SK-N-SH (cell line): ENCODE measurements around the gene STRN3. TPM values are rescaled to one million over a fixed set of nuclear protein-coding genes. Genes with fewer than 3 reads are reported as not detected.

Source experiments
- CTCF ChIA-PET: fragments of 300-600, 350-600 bp; formaldehyde crosslinking; extraction: SDS; loops from one replicate; lab custom pipeline; 2021; lab: Yijun Ruan, JAX
- POLR2A ChIA-PET: fragments of 350-600 bp; sonication (Branson Sonifier 250); formaldehyde crosslinking; extraction: SDS; loops from one replicate; lab custom pipeline; 2020; ENCODE audit warnings: antibody characterized with exemption, inconsistent platforms; lab: Yijun Ruan, JAX
- DNase-seq: peaks from one replicate; pipeline ENCODE4 v3.0.0; 2012
- H2AFZ ChIP-seq: fragments of 200-600 bp; sonication (generic); 2 replicates; pipeline ENCODE4 v1.8.1; 2016; ENCODE audit warnings: antibody characterized with exemption, mild to moderate bottlenecking, low read depth
- H3F3A ChIP-seq: fragments of 200-600 bp; sonication (generic); replicated peaks from 2 replicates; pipeline ENCODE3; 2016; ENCODE audit warnings: antibody characterized with exemption, mild to moderate bottlenecking; ENCODE audit not compliant: insufficient read depth
- H3K27ac ChIP-seq, 2 experiments: fragments of 200-500 bp in 1 of 2; fragments of 200-600 bp in 1 of 2; sonication (Bioruptor generic) in 1 of 2; sonication (generic), shearing (Covaris generic) in 1 of 2; 2 replicates each; pipeline versions ENCODE4 v1.5.1 to v1.6.1; 2014 to 2016; ENCODE audit warnings: low read depth in 2 of 2, inconsistent platforms in 1 of 2, low read length in 1 of 2, mild to moderate bottlenecking in 1 of 2, mixed read lengths in 1 of 2
- H3K27me3 ChIP-seq: fragments of 200-600 bp; sonication (generic), shearing (Covaris generic); 2 replicates; pipeline ENCODE4 v1.6.1; 2016; ENCODE audit warnings: mixed run types; ENCODE audit not compliant: insufficient read depth
- H3K36me3 ChIP-seq, 2 experiments: fragments of 200-500 bp in 1 of 2; fragments of 200-600 bp in 1 of 2; sonication (Bioruptor generic) in 1 of 2; sonication (generic) in 1 of 2; replicated peaks in 1 of 2; 2 replicates each; pipeline versions ENCODE3 to v1.5.1; 2014 to 2016; ENCODE audit warnings: low read length in 1 of 2, mild to moderate bottlenecking in 1 of 2; ENCODE audit not compliant: insufficient read depth in 2 of 2, control insufficient read depth in 1 of 2
- H3K4me1 ChIP-seq, 2 experiments: fragments of 200-500 bp in 1 of 2; fragments of 200-600 bp in 1 of 2; sonication (Bioruptor generic) in 1 of 2; sonication (generic), shearing (Covaris generic) in 1 of 2; 2 replicates each; pipeline versions ENCODE4 v1.5.1 to v1.6.1; 2014 to 2016; ENCODE audit warnings: low read depth in 1 of 2, low read length in 1 of 2, mixed run types in 1 of 2; ENCODE audit not compliant: insufficient read depth in 2 of 2, control insufficient read depth in 1 of 2
- H3K4me2 ChIP-seq: fragments of 200-600 bp; sonication (generic), shearing (Covaris generic); 2 replicates; pipeline ENCODE4 v1.6.1; 2017; ENCODE audit warnings: mixed run types
- H3K4me3 ChIP-seq, 2 experiments: fragments of 200-500 bp in 1 of 2; fragments of 200-600 bp in 1 of 2; sonication (Bioruptor generic) in 1 of 2; sonication (generic), shearing (Covaris generic) in 1 of 2; 2 replicates each; pipeline versions ENCODE4 v1.5.1 to v1.8.1; 2014 to 2016; ENCODE audit warnings: low read depth in 2 of 2, inconsistent platforms in 1 of 2, low read length in 1 of 2, mild to moderate bottlenecking in 1 of 2, mixed read lengths in 1 of 2, moderate library complexity in 1 of 2
- H3K79me2 ChIP-seq: fragments of 200-600 bp; sonication (generic); 2 replicates; pipeline ENCODE4 v1.8.1; 2017; ENCODE audit warnings: mild to moderate bottlenecking; ENCODE audit not compliant: insufficient read depth
- H3K9ac ChIP-seq: fragments of 200-600 bp; sonication (generic); 2 replicates; pipeline ENCODE4 v1.6.1; 2017; ENCODE audit warnings: mixed run types
- H3K9me2 ChIP-seq: fragments of 200-600 bp; sonication (generic); 2 replicates; pipeline ENCODE4 v1.6.1; 2017; ENCODE audit warnings: mixed run types
- H3K9me3 ChIP-seq: fragments of 200-600 bp; sonication (generic); 2 replicates; pipeline ENCODE4 v1.6.1; 2017; ENCODE audit warnings: mixed run types, mild to moderate bottlenecking, moderate library complexity
- H4K20me1 ChIP-seq: fragments of 200-600 bp; sonication (generic); 2 replicates; pipeline ENCODE4 v1.6.1; 2017; ENCODE audit warnings: mild to moderate bottlenecking, mixed run types; ENCODE audit not compliant: insufficient read depth
- CHD2 ChIP-seq: fragments of 150-350 bp; IDR thresholded peaks from 2 replicates; pipeline ENCODE4 v1.6.1; 2018; ENCODE audit warnings: low read length; ENCODE audit not compliant: partially characterized antibody
- CTCF ChIP-seq: fragments of 200-600 bp; sonication (generic); IDR thresholded peaks from 2 replicates; pipeline ENCODE4 v1.6.1; 2017; ENCODE audit warnings: antibody characterized with exemption, mild to moderate bottlenecking, moderate library complexity
- FOSL2 ChIP-seq: IDR thresholded peaks from 2 replicates; pipeline ENCODE4 v1.4.0; 2012; ENCODE audit warnings: low read depth, mild to moderate bottlenecking, moderate library complexity, borderline replicate concordance
- FOXJ3 ChIP-seq: sonication (generic); formaldehyde crosslinking; IDR thresholded peaks from 2 replicates; pipeline ENCODE4 v1.5.1; 2020; ENCODE audit warnings: mild to moderate bottlenecking, missing genetic modification reagents
- FOXM1 ChIP-seq: IDR thresholded peaks from 2 replicates; pipeline ENCODE4 v1.4.0; 2012; ENCODE audit warnings: low read depth, mild to moderate bottlenecking
- GABPA ChIP-seq: IDR thresholded peaks from 2 replicates; pipeline ENCODE4 v1.4.0; 2012; ENCODE audit warnings: low read depth, mild to moderate bottlenecking
- IRF3 ChIP-seq: fragments of 150-350 bp; IDR thresholded peaks from 2 replicates; pipeline ENCODE4 v1.6.1; 2016; ENCODE audit warnings: mild to moderate bottlenecking, low read depth, low read length
- MEF2A ChIP-seq: IDR thresholded peaks from 2 replicates; pipeline ENCODE4 v1.4.0; 2012; ENCODE audit warnings: low read depth, borderline replicate concordance
- MXI1 ChIP-seq: IDR thresholded peaks from 2 replicates; pipeline ENCODE4 v1.6.1; 2012; ENCODE audit warnings: mild to moderate bottlenecking, low read depth, low read length, improper control_type of control experiment
- NFIC ChIP-seq: IDR thresholded peaks from 2 replicates; pipeline ENCODE4 v1.4.0; 2012; ENCODE audit warnings: borderline replicate concordance
- NRF1 ChIP-seq: IDR thresholded peaks from 2 replicates; pipeline ENCODE4 v1.6.1; 2012; ENCODE audit warnings: low read depth, mild to moderate bottlenecking, low read length
- PBX3 ChIP-seq: IDR thresholded peaks from 2 replicates; pipeline ENCODE4; 2012
- POLR2AphosphoS5 ChIP-seq: IDR thresholded peaks from 2 replicates; pipeline ENCODE4 v1.6.1; 2012; ENCODE audit warnings: low read depth, low read length
- RXRA ChIP-seq: IDR thresholded peaks from 2 replicates; pipeline ENCODE4 v1.4.0; 2012; ENCODE audit warnings: low read depth, mild to moderate bottlenecking, borderline replicate concordance
- SMC3 ChIP-seq: IDR thresholded peaks from 2 replicates; pipeline ENCODE4 v1.6.1; 2012; ENCODE audit warnings: low read depth, low read length, improper control_type of control experiment
- TAF1 ChIP-seq: IDR thresholded peaks from 2 replicates; pipeline ENCODE4 v1.6.1; 2012; ENCODE audit warnings: low read depth, mild to moderate bottlenecking, low read length, moderate library complexity, borderline replicate concordance
- TCF12 ChIP-seq: IDR thresholded peaks from 2 replicates; pipeline ENCODE4 v1.4.0; 2012
- TEAD4 ChIP-seq: IDR thresholded peaks from 2 replicates; pipeline ENCODE4 v1.4.0; 2012; ENCODE audit warnings: mild to moderate bottlenecking, borderline replicate concordance; ENCODE audit not compliant: insufficient read depth
- USF2 ChIP-seq: fragments of 150-350 bp; IDR thresholded peaks from 2 replicates; pipeline ENCODE4 v1.6.1; 2017; ENCODE audit warnings: antibody characterized with exemption, low read length, low read depth, borderline replicate concordance
- ZBTB33 ChIP-seq: IDR thresholded peaks from 2 replicates; pipeline ENCODE4 v1.4.0; 2012; ENCODE audit warnings: low read depth, borderline replicate concordance
- WGBS: methylation state at CpG from one replicate; pipeline ENCODE4 v1.1.6; 2017; ENCODE audit warnings: low lambda C conversion rate; 5-methylcytosine and 5-hydroxymethylcytosine counted together
- polyA plus RNA-seq, 3 experiments: library from polyadenylated mRNA; depleted of rRNA; stranded (reverse); fragments of >200 nt; gene quantifications; 2 replicates each; pipeline ENCODE4 v1.2.3, GENCODE V29; 2012

The STRN3 gene
- polyA plus RNA-seq, 1 of the 3 experiments (the other 2 are of a cell fraction): 7.2 TPM

GRCh38 chr14:31047503-31047902 lies 21.3 kb upstream of the STRN3 start:
- Histone ChIP-seq H3K79me2 (no peaks in the 10 kb centered on the region), H3K4me1 (no peaks in the 10 kb centered on the region), H3K36me3 (no peaks in the 10 kb centered on the region), H3K9ac (no peak overlapping the region), H3K9me2 (no peaks in the 10 kb centered on the region), H3F3A (peaks cover 9% of the 10 kb centered on the region), H3K4me3 (no peak overlapping the region), H4K20me1 (no peaks in the 10 kb centered on the region), H3K27me3 (no peaks in the 10 kb centered on the region), H3K4me2 (no peak overlapping the region), H2AFZ (no peak overlapping the region)
- no peak for DNase-seq
- WGBS: 95% methylated on average over 9 of the region's 10 CpGs
- POLR2A ChIA-PET: no interaction called here
- CTCF ChIA-PET: no interaction called here
- TF ChIP-seq RXRA: no peak
- TF ChIP-seq POLR2AphosphoS5: no peak
- TF ChIP-seq GABPA: no peak
- no peak for TF ChIP-seq MEF2A
- no peak for TF ChIP-seq CHD2
- no peak for TF ChIP-seq FOXJ3 (CRISPR knock-in tag)
- TF ChIP-seq USF2: no peak
- no peak for TF ChIP-seq SMC3
- no peak for TF ChIP-seq FOSL2
- TF ChIP-seq, all 33 proteins: peak for 0
- Histone ChIP-seq H3K9me3 (no peaks in the 10 kb centered on the region), H3K27ac (no peak overlapping the region)

GRCh38 chr14:31045501-31046080 lies 19.4 kb upstream of the STRN3 start:
- Histone ChIP-seq H3F3A (peaks cover 4% of the 10 kb centered on the region), H3K9me3 (no peaks in the 10 kb centered on the region), H3K4me2 (no peak overlapping the region), H3K36me3 (no peaks in the 10 kb centered on the region), H3K79me2 (no peaks in the 10 kb centered on the region), H3K9ac (no peak overlapping the region), H3K9me2 (no peaks in the 10 kb centered on the region), H3K27me3 (no peaks in the 10 kb centered on the region), H3K4me3 (no peak overlapping the region), H2AFZ (no peak overlapping the region), H3K27ac (no peak overlapping the region), H4K20me1 (no peaks in the 10 kb centered on the region), H3K4me1 (no peaks in the 10 kb centered on the region)
- ChIA-PET CTCF (no interaction called here), POLR2A (no interaction called here)
- DNase-seq: no peak
- WGBS: 88% methylated on average over 8 of the region's 8 CpGs
- TF ChIP-seq TEAD4 (no peak), CTCF (no peak), MEF2A (no peak), FOXM1 (no peak), SMC3 (no peak), ZBTB33 (no peak), RXRA (no peak), NFIC (no peak), CHD2 (no peak), IRF3 (no peak), TAF1 (no peak), TCF12 (no peak), MXI1 (no peak), PBX3 (no peak), USF2 (no peak), NRF1 (no peak)
